ENCODE results near the gene GLO1. TPM values are rescaled to one million over a fixed set of nuclear protein-coding genes. Genes with fewer than 3 reads are reported as not detected.

Gene GLO1
- total and polyA plus RNA-seq, 7 experiments from 2014 or later = 16.0 to 103 (median 24.3) TPM

- H3K36me3 Mint-ChIP-seq = peaks cover 4 to 23% (median 7%) of the 10 kb centered on the region in 5 donors
- intact Hi-C loops (cut with micrococcal nuclease) = no loop called here
- H3K9me3 Mint-ChIP-seq = no peaks in the 10 kb centered on the region
- Histone ChIP-seq H3K9me3 (ENCODE audit: control insufficient read depth in 2 of 3, low read length in 3 of 3) (no peaks in the 10 kb centered on the region), H3K27ac (ENCODE audit: low read depth, low read length) (no peak overlapping the region), H3K4me1 (ENCODE audit: control insufficient read depth in 2 of 2, insufficient read depth in 2 of 2, low read length in 2 of 2) (no peaks in the 10 kb centered on the region), H3K27me3 (ENCODE audit: control insufficient read depth in 2 of 2, insufficient read depth in 2 of 2, low read length in 2 of 2) (no peaks in the 10 kb centered on the region), H3K4me3 (ENCODE audit: low read length) (no peak overlapping the region), H3K36me3 (ENCODE audit: control insufficient read depth in 2 of 3, insufficient read depth in 3 of 3, low read length in 3 of 3) (no peaks in the 10 kb centered on the region)
- H3K27me3 Mint-ChIP-seq = no peaks in the 10 kb centered on the region
- POLR2A ChIA-PET = no interaction called here
- no peak overlapping the region for H3K4me3 Mint-ChIP-seq
- peaks cover 0 to 6% (median 0%) of the 10 kb centered on the region in 7 donors for H3K4me1 Mint-ChIP-seq
- CTCF ChIA-PET = interaction anchor here (0.8 kb wide), 1 partner anchor 16 kb away, joined by 3 read pairs; no protein-coding TSS in a partner anchor
- no peak for ATAC-seq
- H3K27ac Mint-ChIP-seq = no peak overlapping the region
- no peak for DNase-seq
These were observed 46.0 kb downstream of the GLO1 start for GRCh38 chr6:38656896-38657295.

GRCh38 chr6:38654263-38654662 lies 48.7 kb downstream of the GLO1 start:
- H3K4me1 Mint-ChIP-seq = peaks cover 0 to 6% (median 0%) of the 10 kb centered on the region in 7 donors
- POLR2A ChIA-PET = no interaction called here
- CTCF ChIA-PET = no interaction called here

GRCh38 chr6:38651121-38651784 lies 51.7 kb downstream of the GLO1 start:
- intact Hi-C loops (cut with micrococcal nuclease) = no loop called here
- peaks cover 7 to 33% (median 15%) of the 10 kb centered on the region in 5 donors for H3K36me3 Mint-ChIP-seq
- H3K27me3 Mint-ChIP-seq = no peaks in the 10 kb centered on the region
- peaks cover 0 to 2% (median 0%) of the 10 kb centered on the region in 7 donors for H3K4me1 Mint-ChIP-seq
- no peaks in the 10 kb centered on the region for H3K36me3 ChIP-seq (ENCODE audit: control insufficient read depth in 2 of 3, insufficient read depth in 3 of 3, low read length in 3 of 3)
- peaks cover 0 to 5% (median 0%) of the 10 kb centered on the region in 11 donors for H3K9me3 Mint-ChIP-seq
- ChIA-PET CTCF (no interaction called here), POLR2A (interaction anchor here (0.7 kb wide), 1 partner anchor 11 kb away, joined by 3 read pairs; no protein-coding TSS in a partner anchor)
- H3K4me3 ChIP-seq (ENCODE audit: low read length) = no peak overlapping the region
- no peak overlapping the region for H3K4me3 Mint-ChIP-seq
- no peak overlapping the region for H3K27ac ChIP-seq (ENCODE audit: low read depth, low read length)
- DNase-seq (no peak), ATAC-seq (no peak)
- no peaks in the 10 kb centered on the region for H3K4me1 ChIP-seq (ENCODE audit: control insufficient read depth in 2 of 2, insufficient read depth in 2 of 2, low read length in 2 of 2)
- no peak overlapping the region for H3K27ac Mint-ChIP-seq
- H3K27me3 ChIP-seq (ENCODE audit: control insufficient read depth in 2 of 2, insufficient read depth in 2 of 2, low read length in 2 of 2) = no peaks in the 10 kb centered on the region
- no peaks in the 10 kb centered on the region for H3K9me3 ChIP-seq (ENCODE audit: control insufficient read depth in 2 of 3, low read length in 3 of 3)

More at GRCh38 chr6:38654263-38654662, 48.7 kb downstream of the GLO1 start:
- H3K4me1 ChIP-seq (ENCODE audit: control insufficient read depth in 2 of 2, insufficient read depth in 2 of 2, low read length in 2 of 2) = no peaks in the 10 kb centered on the region
- no peaks in the 10 kb centered on the region for H3K9me3 ChIP-seq (ENCODE audit: control insufficient read depth in 2 of 3, low read length in 3 of 3)
- no peaks in the 10 kb centered on the region for H3K36me3 ChIP-seq (ENCODE audit: control insufficient read depth in 2 of 3, insufficient read depth in 3 of 3, low read length in 3 of 3)
- H3K27ac Mint-ChIP-seq = no peak overlapping the region
- no peak for DNase-seq
- H3K27me3 Mint-ChIP-seq = no peaks in the 10 kb centered on the region
- intact Hi-C loops (cut with micrococcal nuclease) = no loop called here
- H3K27me3 ChIP-seq (ENCODE audit: control insufficient read depth in 2 of 2, insufficient read depth in 2 of 2, low read length in 2 of 2) = no peaks in the 10 kb centered on the region
- H3K4me3 ChIP-seq (ENCODE audit: low read length) = no peak overlapping the region
- H3K9me3 Mint-ChIP-seq = peaks cover 0 to 5% (median 0%) of the 10 kb centered on the region in 11 donors
- no peak for ATAC-seq
- H3K36me3 Mint-ChIP-seq = peaks cover 7 to 30% (median 17%) of the 10 kb centered on the region in 5 donors
- no peak overlapping the region for H3K4me3 Mint-ChIP-seq
- no peak overlapping the region for H3K27ac ChIP-seq (ENCODE audit: low read depth, low read length)

DNA sequence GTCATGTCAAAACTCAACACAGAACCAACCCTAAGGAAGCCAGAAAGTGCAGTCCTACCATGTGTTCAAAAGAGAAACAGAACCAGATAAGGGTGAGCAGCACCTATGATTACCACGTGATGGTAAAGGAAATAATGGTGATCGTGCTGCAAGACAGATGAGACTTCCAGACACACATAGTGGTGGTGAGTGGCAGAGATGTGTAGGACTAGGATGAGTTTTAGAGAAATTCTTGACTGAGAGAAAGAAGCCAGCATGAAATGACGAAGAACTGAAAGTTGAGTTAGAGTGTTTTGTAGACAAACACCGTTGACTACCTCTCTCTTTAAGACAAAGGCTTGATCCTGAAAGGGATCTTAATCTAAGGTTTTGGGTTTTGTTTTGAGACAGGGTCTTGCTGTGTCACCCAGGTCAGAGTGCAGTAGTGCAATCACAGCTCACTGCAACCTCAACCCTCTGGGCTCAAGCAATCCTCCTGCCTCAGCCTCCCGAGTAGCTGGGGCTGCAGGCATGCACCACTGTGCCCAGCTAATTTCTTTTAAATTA lies 52.7 kb downstream of the GLO1 start:
- Mint-ChIP-seq H3K4me3 (no peak overlapping the region), H3K36me3 (peaks cover 7 to 33% (median 15%) of the 10 kb centered on the region in 5 donors), H3K4me1 (peaks cover 0 to 2% (median 0%) of the 10 kb centered on the region in 7 donors), H3K27me3 (no peaks in the 10 kb centered on the region), H3K27ac (no peak overlapping the region), H3K9me3 (peaks cover 0 to 5% (median 0%) of the 10 kb centered on the region in 11 donors)
- Histone ChIP-seq H3K27me3 (ENCODE audit: control insufficient read depth in 2 of 2, insufficient read depth in 2 of 2, low read length in 2 of 2) (no peaks in the 10 kb centered on the region), H3K4me1 (ENCODE audit: control insufficient read depth in 2 of 2, insufficient read depth in 2 of 2, low read length in 2 of 2) (no peaks in the 10 kb centered on the region), H3K9me3 (ENCODE audit: control insufficient read depth in 2 of 3, low read length in 3 of 3) (no peaks in the 10 kb centered on the region), H3K27ac (ENCODE audit: low read depth, low read length) (no peak overlapping the region), H3K4me3 (ENCODE audit: low read length) (no peak overlapping the region), H3K36me3 (ENCODE audit: control insufficient read depth in 2 of 3, insufficient read depth in 3 of 3, low read length in 3 of 3) (no peaks in the 10 kb centered on the region)
- CTCF ChIA-PET = no interaction called here
- POLR2A ChIA-PET = no interaction called here
- no peak for DNase-seq
- intact Hi-C loops (cut with micrococcal nuclease) = no loop called here
- no peak for ATAC-seq

DNA sequence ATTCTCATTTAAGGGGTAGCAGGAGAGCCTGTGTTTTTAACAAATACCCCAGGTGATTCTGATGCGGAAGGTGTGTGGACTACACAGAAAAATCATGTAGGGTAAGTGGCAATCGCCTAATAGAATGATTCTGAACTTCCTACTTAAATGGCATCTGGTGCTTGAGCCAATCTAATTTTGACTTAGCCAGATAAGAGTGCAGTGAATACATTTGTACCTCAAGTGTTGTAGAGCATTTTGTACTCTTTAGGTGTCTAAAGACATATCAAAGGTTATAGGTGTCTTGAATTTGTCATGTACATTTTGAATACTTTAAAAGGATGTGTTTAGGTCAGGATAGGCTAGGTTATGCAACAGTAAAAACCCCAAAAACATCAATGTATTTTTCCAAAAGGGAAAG lies 53.2 kb downstream of the GLO1 start:
- ATAC-seq = no peak
- Mint-ChIP-seq H3K9me3 (peaks cover 0 to 5% (median 0%) of the 10 kb centered on the region in 11 donors), H3K36me3 (peaks cover 7 to 33% (median 15%) of the 10 kb centered on the region in 5 donors), H3K4me1 (peaks cover 0 to 2% (median 0%) of the 10 kb centered on the region in 7 donors), H3K4me3 (no peak overlapping the region), H3K27me3 (no peaks in the 10 kb centered on the region), H3K27ac (no peak overlapping the region)
- Histone ChIP-seq H3K9me3 (ENCODE audit: control insufficient read depth in 2 of 3, low read length in 3 of 3) (no peaks in the 10 kb centered on the region), H3K27me3 (ENCODE audit: control insufficient read depth in 2 of 2, insufficient read depth in 2 of 2, low read length in 2 of 2) (no peaks in the 10 kb centered on the region), H3K4me3 (ENCODE audit: low read length) (no peak overlapping the region), H3K27ac (ENCODE audit: low read depth, low read length) (no peak overlapping the region), H3K36me3 (ENCODE audit: control insufficient read depth in 2 of 3, insufficient read depth in 3 of 3, low read length in 3 of 3) (no peaks in the 10 kb centered on the region), H3K4me1 (ENCODE audit: control insufficient read depth in 2 of 2, insufficient read depth in 2 of 2, low read length in 2 of 2) (no peaks in the 10 kb centered on the region)
- intact Hi-C loops (cut with micrococcal nuclease) = no loop called here
- ChIA-PET POLR2A (no interaction called here), CTCF (no interaction called here)
- no peak for DNase-seq

DNA sequence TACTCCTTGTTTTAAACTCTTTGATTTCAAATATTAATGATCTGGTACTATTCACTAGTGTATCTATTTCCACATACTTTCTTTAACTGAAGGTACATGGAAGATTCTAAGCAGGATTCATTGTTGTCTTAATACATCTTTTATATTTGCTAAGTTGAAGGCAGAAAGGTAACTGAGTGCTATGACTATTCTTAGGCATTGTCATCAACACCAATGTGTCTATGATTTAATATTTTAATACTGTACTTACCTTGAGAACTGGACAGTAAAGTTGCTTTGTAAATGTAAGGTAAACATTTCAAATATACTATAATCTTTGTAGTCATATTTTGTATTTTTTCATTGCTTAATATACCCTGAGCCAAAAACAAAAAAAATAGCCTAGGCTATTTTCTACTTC lies 54.3 kb downstream of the GLO1 start:
- intact Hi-C loops (cut with micrococcal nuclease) = no loop called here
- ChIA-PET CTCF (no interaction called here), POLR2A (no interaction called here)
- H3K36me3 ChIP-seq (ENCODE audit: control insufficient read depth in 2 of 3, insufficient read depth in 3 of 3, low read length in 3 of 3) = no peaks in the 10 kb centered on the region
- Mint-ChIP-seq H3K4me3 (no peak overlapping the region), H3K9me3 (peaks cover 0 to 5% (median 0%) of the 10 kb centered on the region in 11 donors), H3K36me3 (peaks cover 7 to 31% (median 15%) of the 10 kb centered on the region in 5 donors), H3K27me3 (no peaks in the 10 kb centered on the region), H3K4me1 (peaks cover 0 to 2% (median 0%) of the 10 kb centered on the region in 7 donors), H3K27ac (no peak overlapping the region)
- no peak overlapping the region for H3K4me3 ChIP-seq (ENCODE audit: low read length)
- no peaks in the 10 kb centered on the region for H3K4me1 ChIP-seq (ENCODE audit: control insufficient read depth in 2 of 2, insufficient read depth in 2 of 2, low read length in 2 of 2)
- no peaks in the 10 kb centered on the region for H3K27me3 ChIP-seq (ENCODE audit: control insufficient read depth in 2 of 2, insufficient read depth in 2 of 2, low read length in 2 of 2)
- no peak for ATAC-seq
- H3K27ac ChIP-seq (ENCODE audit: low read depth, low read length) = no peak overlapping the region
- DNase-seq = no peak
- no peaks in the 10 kb centered on the region for H3K9me3 ChIP-seq (ENCODE audit: control insufficient read depth in 2 of 3, low read length in 3 of 3)

Measured in naive thymus-derived CD4-positive, alpha-beta T cell (primary cell).